ENCODE measurements around the gene FAM174C.
A peak's percentile ranks its signal among the peaks of the same experiment; 100 is the strongest.

The FAM174C gene

DNA sequence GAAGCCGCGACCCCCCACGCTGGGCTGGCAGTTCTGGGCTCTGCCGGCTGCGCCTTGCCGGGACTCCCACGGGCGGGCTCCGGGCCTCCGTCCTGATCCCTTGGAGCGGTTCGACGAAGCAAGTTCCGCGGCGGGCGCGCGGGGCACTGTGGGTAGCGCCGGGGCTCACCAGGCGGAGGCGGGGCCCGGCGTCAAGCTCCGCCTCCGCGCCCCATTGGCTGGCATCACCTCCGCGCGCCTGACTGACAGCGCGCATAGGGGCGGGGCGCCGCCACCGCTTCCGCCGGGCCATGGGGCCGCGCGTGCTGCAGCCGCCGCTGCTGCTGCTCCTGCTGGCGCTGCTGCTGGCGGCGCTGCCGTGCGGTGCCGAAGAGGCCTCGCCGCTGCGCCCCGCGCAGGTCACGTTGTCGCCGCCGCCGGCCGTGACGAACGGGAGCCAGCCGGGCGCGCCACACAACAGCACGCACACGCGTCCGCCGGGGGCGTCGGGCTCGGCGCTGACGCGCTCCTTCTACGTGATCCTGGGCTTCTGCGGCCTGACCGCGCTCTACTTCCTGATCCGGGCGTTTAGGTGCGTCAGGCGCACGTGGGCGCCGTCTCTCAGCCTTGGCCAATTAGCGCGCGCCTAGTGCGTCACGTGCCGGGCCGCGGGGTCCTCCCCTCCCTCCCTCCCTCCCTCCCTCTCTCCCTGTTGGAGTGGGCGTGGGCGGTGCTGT lies at the start of gene FAM174C:
FAM174C (plus strand) TSS at position 271 of the 716 bp plus-strand sequence; CDS start at position 291, 20 bp downstream.
- DNase-seq, result peak; percentile 97

- no peak for DNase-seq
These were observed 49.2 kb upstream of the FAM174C start for GRCh38 chr19:1226227-1226518.

- DNase-seq, result no peak
These were observed 48.6 kb upstream of the FAM174C start for GRCh38 chr19:1226522-1227303.

DNA sequence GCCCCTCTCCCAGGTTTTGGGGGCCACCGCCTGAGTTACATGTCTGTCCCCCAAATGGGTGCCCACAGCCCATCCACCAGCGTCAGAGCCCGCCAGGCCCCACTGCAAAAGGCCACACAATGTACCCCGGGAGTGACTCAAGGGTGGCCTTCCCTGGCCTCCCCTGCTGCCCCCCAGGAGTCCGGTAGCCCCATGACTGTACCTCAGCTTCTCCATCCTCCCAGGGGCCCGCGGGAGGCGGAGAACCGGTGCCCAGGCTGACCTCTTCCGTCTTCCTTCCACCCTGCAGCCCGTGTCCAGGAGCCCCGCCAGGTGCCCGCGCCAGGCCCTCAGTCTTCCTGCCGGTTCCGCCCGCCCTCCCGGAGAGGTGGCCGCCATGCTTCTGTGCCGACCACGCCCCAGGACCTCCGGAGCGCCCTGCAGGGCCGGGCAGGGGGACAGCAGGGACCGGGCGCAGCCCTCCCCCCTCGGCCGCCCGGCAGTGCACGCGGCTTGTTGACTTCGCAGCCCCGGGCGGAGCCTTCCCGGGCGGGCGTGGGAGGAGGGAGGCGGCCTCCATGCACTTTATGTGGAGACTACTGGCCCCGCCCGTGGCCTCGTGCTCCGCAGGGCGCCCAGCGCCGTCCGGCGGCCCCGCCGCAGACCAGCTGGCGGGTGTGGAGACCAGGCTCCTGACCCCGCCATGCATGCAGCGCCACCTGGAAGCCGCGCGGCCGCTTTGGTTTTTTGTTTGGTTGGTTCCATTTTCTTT lies 47.9 kb upstream of the FAM174C start:
- DNase-seq, result no peak

DNA sequence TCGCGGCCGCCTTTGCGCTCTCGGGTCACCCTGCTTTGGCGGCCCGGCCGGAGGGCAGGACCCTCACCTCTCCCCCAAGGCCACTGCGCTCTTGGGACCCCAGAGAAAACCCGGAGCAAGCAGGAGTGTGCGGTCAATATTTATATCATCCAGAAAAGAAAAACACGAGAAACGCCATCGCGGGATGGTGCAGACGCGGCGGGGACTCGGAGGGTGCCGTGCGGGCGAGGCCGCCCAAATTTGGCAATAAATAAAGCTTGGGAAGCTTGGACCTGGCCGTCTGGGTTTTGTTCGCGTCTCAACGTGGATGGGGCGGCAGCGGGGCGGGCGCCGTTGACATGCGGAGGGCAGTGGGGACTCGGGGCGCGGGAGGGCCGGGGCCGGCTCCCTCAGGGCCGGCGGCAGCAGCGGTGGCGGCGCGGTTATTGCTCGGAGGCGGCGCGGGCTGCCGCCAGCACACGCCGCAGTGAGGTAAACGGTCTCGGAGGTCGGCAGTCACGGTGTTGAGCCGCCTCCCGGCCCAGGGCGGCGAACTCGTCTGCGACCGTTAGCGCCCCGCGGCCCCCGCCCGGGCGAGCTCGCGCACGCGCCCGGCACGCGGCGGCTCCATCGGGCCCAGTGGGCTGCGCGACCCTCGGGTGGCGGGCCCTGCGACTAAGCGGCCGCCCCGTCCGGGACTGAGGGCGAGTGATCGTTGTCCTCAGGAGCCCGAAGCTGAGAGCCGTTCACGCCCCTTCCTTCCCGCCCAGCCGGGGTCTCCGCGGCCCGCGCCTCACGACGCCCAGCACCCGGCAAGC lies 47.0 kb upstream of the FAM174C start:
- DNase-seq, result no peak

GRCh38 chr19:1229056-1229923 lies 46.0 kb upstream of the FAM174C start:
- no peak for DNase-seq

- no peak for DNase-seq
These were observed 45.2 kb upstream of the FAM174C start for GRCh38 chr19:1229924-1230782.

DNA sequence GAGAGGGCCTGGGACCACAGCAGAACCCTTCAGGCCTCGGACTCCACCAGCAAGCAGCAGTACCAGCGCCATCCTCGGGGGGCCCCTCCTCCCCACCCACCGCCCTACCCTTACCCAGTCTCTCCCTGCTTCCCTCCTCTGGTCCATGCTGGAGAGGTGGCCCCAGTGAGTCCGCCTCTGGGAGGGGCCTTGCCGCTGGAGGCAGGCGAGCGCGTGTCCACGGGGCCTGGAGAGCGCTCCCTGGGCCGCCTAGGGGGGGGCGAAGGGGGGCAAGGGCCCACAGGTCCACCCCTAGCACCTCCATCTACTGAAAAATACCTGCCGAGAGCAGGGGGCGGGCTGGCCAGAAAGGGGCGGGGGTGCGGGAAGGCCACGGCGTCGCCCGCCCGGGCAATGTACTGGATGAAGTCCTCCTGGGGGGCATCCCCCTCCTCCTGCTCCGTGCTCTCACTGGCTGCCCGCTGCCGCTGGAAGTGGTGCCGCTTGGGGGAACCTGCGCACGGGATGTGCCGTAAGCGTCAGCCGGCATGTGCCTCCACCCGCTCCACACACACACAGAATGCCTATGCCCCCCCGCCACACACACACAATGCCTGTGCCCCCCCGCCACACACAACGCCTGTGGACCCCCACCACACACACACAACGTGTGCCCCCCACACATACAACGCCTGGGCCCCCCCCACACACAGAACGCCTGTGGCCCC lies 44.4 kb upstream of the FAM174C start:
- DNase-seq, result no peak

DNA sequence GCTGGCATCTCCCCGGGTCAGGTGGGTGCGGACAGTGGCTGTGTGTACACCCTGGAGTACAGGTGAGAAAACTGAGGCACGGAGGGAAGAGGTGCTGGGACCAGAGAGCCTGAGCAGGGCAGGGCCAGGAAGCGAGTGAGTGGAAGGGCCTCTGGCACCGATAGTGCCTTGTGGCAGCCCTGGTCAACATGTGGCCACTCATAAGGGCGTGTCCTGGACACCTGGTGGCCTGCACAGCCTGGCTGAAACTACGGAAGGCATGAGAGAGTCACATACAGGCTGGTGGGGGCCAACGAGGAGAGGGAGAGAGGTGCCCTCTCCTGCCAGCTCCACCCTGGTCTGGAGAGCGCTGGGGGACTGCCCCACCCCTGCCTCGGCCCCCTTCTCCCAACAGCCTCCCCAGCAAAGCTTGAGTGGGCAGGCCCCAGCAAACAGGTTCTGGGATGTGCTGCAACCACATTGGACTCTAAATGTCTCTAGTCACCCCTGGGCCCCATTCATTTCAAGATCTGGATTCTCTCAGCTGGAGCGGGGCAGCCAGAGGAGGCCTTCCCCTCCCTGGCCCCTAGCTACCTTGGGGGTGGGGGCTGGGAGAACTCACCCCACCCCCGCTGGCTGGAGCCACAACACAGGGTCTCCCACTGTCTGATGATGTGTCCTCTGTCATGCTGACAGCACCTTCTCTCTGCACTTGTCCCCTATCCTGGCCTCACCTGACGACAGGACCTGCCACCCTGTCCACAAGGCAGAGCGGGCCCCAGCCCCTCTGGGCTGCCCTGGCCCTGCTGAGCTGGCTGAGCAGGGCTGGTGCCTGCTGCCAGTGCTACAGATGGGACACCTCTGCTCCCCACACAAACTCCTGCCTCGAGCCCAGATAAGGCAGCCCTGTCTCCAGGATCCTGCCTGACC lies 43.3 kb upstream of the FAM174C start:
- DNase-seq, result no peak

DNA sequence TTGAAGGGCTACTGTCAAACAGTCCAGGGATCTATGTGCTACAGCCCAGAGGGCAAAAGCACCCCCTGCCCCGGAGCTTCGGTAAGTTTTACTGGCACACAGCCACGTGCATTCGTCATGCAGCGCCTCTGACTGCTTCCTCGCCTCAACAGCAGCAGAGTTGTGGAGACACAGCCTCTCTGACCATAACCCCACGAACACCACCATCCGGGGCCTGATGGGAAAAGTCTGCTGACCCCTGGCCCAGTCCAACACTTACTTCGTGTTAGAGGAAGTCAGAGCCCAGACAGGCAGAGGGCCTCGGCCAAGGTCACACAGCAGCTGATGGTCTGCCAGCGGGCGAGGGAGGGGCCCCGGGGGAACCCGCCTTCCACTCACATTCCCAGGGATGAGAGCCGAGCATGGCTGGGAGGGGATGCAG lies 42.7 kb upstream of the FAM174C start:
- DNase-seq, result no peak

- DNase-seq, result no peak
These were observed 42.1 kb upstream of the FAM174C start for GRCh38 chr19:1233115-1233667.

- no peak for DNase-seq
These were observed 41.0 kb upstream of the FAM174C start for GRCh38 chr19:1234051-1234954.

GRCh38 chr19:1234955-1235380 lies 40.4 kb upstream of the FAM174C start:
- DNase-seq, result no peak

GRCh38 chr19:1235625-1236538 lies 39.4 kb upstream of the FAM174C start:
- no peak for DNase-seq

- DNase-seq, result peak; percentile 28
These were observed 38.8 kb upstream of the FAM174C start for GRCh38 chr19:1236576-1236975.

- peak; percentile 14 for DNase-seq
These were observed 38.2 kb upstream of the FAM174C start for GRCh38 chr19:1237027-1237659.

Measured in NCI-H82 (cell line).